Gastroesophageal sphincter (tissue), 4 donors: ENCODE measurements around the gene NRL. TPM values are rescaled to one million over a fixed set of nuclear protein-coding genes. Genes with fewer than 3 reads are reported as not detected.

Experiments used
- ATAC-seq: fragments of 150-250 bp; one replicate; pipeline ENCODE4 v1.9.1; 2016; ENCODE audit warnings: mild to moderate bottlenecking, moderate library complexity
- H3K27ac ChIP-seq, 4 donors: fragments of 200-600 bp; sonication (generic) in 3 of 4; 1 replicate in 3 of 4; 2 replicates in 1 of 4; pipeline ENCODE4 v1.5.1; 2016 to 2019
- H3K27me3 ChIP-seq: fragments of 200-600 bp; sonication (generic); one replicate; pipeline ENCODE4 v1.5.1; 2019
- H3K36me3 ChIP-seq, 2 donors: fragments of 200-600 bp; sonication (generic); one replicate each; pipeline ENCODE4 v1.5.1; 2019; ENCODE audit warnings: control low read depth in 1 of 2
- H3K4me1 ChIP-seq, 3 donors: fragments of 200-600 bp; sonication (generic); 1 replicate in 2 of 3; 2 replicates in 1 of 3; pipeline ENCODE4 v1.5.1; 2016 to 2019; ENCODE audit warnings: control low read depth in 2 of 3
- H3K4me3 ChIP-seq, 2 donors: fragments of 200-600 bp; sonication (generic); one replicate each; pipeline ENCODE4 v1.5.1; 2019; ENCODE audit warnings: mild to moderate bottlenecking in 1 of 2, moderate library complexity in 1 of 2
- H3K9me3 ChIP-seq, 3 donors: fragments of 200-600 bp; sonication (generic); one replicate each; pipeline ENCODE4 v1.5.1; 2017 to 2019; ENCODE audit warnings: control low read depth in 2 of 3
- EP300 ChIP-seq: sonication (generic); formaldehyde crosslinking; IDR thresholded peaks from one replicate; pipeline ENCODE4 v1.6.1; 2017; ENCODE audit warnings: antibody characterized with exemption, mild to moderate bottlenecking
- POLR2A ChIP-seq, 2 donors: fragments of 450-650 bp; IDR thresholded peaks; one replicate each; pipeline ENCODE4 v1.6.1; 2017; ENCODE audit warnings: antibody characterized with exemption in 2 of 2, mild to moderate bottlenecking in 2 of 2, moderate library complexity in 1 of 2
- POLR2AphosphoS5 ChIP-seq: sonication (generic); formaldehyde crosslinking; IDR thresholded peaks from one replicate; pipeline ENCODE4 v1.6.1; 2017; ENCODE audit warnings: antibody characterized with exemption
- WGBS, 2 donors: methylation state at CpG; one replicate each; pipeline ENCODE4 v1.1.5; 2018; ENCODE audit warnings: low coverage in 1 of 2; 5-methylcytosine and 5-hydroxymethylcytosine counted together
- total RNA-seq, 4 donors: library from RNA; depleted of rRNA; stranded (reverse); fragments of >200 nt; gene quantifications; one replicate each; pipeline ENCODE4 v1.1.0, GENCODE V29; 2016
- TF ChIP-seq, protein P1 (sequence below), 4 experiments: fragments of 200-600 bp in 2 of 4; fragments of 450-650 bp in 2 of 4; sonication (generic) in 1 of 4; IDR thresholded peaks; one replicate each; pipeline ENCODE4 v1.5.1; 2017 to 2019; ENCODE audit warnings: antibody characterized with exemption in 4 of 4, mild to moderate bottlenecking in 2 of 4, moderate library complexity in 2 of 4

NRL gene
- total RNA-seq, 4 donors from 2014 or later = 0.81 to 10.4 (median 5.0) TPM; not detected in 1

DNA sequence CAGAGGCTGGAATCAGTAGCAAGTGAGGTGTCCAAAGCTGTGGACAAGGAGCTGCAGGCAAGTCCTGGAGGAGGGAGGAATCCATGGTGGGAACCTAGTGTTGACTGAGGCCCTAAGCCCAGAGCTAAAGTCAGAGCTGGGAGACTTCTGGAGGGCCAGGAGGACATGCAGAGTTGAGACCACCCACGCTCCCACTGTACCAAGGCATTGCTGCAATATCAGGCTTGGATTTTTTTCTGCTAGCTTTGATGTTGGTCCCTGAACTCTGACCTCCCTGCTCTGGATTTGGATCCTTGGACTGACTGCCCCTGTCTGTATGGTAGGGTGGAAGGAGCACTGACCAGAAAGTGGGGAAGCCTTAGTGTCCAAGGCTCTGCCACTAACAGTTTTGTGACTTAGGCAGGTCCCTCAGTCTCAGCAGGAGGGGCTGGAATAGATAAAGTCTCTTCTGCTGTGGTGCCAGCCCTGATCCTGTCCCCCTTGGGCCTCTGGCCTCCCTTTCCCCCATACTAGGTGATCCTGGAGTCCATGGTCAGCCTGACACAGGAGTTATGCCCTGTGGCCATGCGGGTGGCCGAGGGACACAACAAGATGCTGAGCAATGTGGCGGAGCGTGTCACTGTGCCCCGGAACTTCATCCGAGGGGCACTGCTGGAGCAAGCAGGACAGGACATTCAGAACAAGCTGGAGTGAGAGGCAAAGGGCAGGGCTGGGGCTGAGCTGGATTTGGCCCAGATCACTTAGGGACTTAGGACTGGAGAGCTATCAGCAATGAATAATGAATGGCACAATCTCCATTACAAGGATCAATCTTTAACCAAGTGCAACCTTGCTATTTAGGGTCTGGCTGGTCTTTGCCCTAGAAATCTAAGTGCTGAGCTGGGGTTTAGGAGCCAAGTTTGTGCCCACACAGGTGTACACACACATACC lies 53.5 kb downstream of the NRL start:
- TF ChIP-seq POLR2A (IDR thresholded peaks at IDR 0.05) (no peak), EP300 (no peak), POLR2AphosphoS5 (no peak)
- TF ChIP-seq, protein P1, sequence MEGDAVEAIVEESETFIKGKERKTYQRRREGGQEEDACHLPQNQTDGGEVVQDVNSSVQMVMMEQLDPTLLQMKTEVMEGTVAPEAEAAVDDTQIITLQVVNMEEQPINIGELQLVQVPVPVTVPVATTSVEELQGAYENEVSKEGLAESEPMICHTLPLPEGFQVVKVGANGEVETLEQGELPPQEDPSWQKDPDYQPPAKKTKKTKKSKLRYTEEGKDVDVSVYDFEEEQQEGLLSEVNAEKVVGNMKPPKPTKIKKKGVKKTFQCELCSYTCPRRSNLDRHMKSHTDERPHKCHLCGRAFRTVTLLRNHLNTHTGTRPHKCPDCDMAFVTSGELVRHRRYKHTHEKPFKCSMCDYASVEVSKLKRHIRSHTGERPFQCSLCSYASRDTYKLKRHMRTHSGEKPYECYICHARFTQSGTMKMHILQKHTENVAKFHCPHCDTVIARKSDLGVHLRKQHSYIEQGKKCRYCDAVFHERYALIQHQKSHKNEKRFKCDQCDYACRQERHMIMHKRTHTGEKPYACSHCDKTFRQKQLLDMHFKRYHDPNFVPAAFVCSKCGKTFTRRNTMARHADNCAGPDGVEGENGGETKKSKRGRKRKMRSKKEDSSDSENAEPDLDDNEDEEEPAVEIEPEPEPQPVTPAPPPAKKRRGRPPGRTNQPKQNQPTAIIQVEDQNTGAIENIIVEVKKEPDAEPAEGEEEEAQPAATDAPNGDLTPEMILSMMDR (IDR thresholded peaks at IDR 0.05) = no peak
- 100% methylated on average over 1 of the region's 7 CpGs; no CpG with 5 or more reads in 1 of the 2 donors for WGBS, 2 donors
- no peak for ATAC-seq
- Histone ChIP-seq H3K27ac (no peak overlapping the region), H3K4me1 (peaks cover 0 to 7% (median 0%) of the 10 kb centered on the region in 3 donors), H3K4me3 (no peak overlapping the region), H3K36me3 (no peaks in the 10 kb centered on the region), H3K27me3 (peaks cover 18% of the 10 kb centered on the region), H3K9me3 (no peaks in the 10 kb centered on the region)

DNA sequence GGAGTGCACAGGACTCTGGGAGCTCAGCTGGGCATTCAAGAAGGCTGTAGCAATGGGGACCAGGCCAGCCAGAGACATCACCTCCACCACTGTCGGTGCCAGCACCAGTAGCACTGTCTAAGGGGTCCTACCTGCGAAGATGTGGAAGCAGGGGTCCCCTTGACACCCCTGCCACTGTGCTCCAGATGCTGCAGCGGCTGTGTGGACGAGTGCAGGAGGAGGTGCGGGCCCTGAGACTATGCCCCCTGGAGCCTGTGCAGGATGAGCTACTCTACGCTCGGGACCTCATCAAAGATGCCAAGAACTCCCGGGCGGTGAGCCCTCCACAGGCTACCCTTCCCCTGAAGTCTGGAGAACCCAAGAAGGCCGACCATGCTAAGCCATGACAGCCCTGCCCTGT lies 54.3 kb downstream of the NRL start:
- Histone ChIP-seq H3K9me3 (no peaks in the 10 kb centered on the region), H3K4me3 (no peak overlapping the region), H3K27ac (no peak overlapping the region), H3K27me3 (peaks cover 25% of the 10 kb centered on the region), H3K36me3 (no peaks in the 10 kb centered on the region), H3K4me1 (peaks cover 0 to 7% (median 0%) of the 10 kb centered on the region in 3 donors)
- 80 to 92% methylated on average over 1 to 2 of the region's 10 CpGs for WGBS, 2 donors
- ATAC-seq = no peak
- TF ChIP-seq, protein P1 (IDR thresholded peaks at IDR 0.05) = no peak
- no peak for TF ChIP-seq POLR2AphosphoS5
- no peak for TF ChIP-seq POLR2A (IDR thresholded peaks at IDR 0.05)
- TF ChIP-seq EP300 = no peak

DNA sequence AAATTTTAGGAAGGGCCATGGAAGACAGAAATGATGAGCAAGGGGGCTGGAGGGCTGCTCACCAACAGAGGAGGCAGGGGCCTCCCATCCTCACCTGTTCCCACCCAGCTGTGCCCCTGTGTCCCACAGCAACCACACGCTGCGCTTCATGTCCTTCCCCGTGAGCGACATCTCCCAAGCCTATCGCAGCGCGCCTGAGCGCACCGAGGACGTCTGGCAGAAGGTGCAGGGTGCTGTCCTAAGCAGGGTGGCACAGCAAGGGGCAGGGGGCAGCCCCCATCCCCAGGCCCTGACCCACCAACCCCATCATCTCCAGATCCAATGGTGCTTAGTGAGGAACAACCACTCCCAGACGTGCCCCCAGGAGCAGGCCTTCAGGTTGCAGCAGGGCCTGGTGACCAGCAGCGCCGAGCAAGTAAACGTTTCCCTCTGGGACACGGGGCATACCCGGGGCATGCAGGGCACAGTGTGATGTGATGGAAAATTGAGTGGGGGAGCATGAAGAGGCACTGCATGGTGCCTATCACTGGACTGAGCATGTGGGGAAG lies 54.8 kb downstream of the NRL start:
- no peak overlapping the region for H3K27ac ChIP-seq
- ATAC-seq = no peak
- H3K9me3 ChIP-seq = no peaks in the 10 kb centered on the region
- no peak overlapping the region for H3K4me3 ChIP-seq
- WGBS, 2 donors = no CpG with 5 or more reads among the region's 16 CpGs
- peaks cover 0 to 7% (median 0%) of the 10 kb centered on the region in 3 donors for H3K4me1 ChIP-seq
- no peaks in the 10 kb centered on the region for H3K36me3 ChIP-seq
- TF ChIP-seq POLR2AphosphoS5 (no peak), POLR2A (IDR thresholded peaks at IDR 0.05) (no peak), EP300 (no peak)
- TF ChIP-seq, protein P1 (IDR thresholded peaks at IDR 0.05) = no peak
- peaks cover 30% of the 10 kb centered on the region for H3K27me3 ChIP-seq

DNA sequence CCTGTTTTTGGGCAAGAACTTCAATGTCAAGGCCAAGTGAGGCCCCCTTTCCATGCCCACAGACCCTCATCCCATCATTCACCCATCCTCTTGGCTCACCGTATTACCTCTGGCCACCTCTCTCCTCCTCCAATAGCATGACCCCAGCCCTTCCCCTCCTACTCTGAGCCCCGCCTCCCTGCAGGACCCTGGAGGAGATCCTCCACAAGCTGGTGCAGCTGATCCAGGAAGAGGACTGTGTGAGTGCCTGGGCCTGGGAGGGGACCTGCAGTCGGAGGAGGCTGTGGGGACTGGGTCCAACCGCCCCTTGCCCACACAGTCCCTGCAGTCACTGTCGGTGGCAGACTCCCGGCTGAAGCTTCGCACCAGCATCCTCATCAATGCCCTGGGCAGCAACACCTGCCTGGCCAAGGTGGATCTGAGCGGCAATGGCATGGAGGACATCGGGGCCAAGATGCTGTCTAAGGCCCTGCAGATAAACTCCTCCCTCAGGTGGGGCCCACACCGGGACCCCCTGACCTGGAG lies 55.7 kb downstream of the NRL start:
- ATAC-seq = no peak
- Histone ChIP-seq H3K4me1 (peaks cover 0 to 7% (median 0%) of the 10 kb centered on the region in 3 donors), H3K4me3 (no peak overlapping the region), H3K36me3 (no peaks in the 10 kb centered on the region), H3K9me3 (no peaks in the 10 kb centered on the region), H3K27me3 (peaks cover 39% of the 10 kb centered on the region), H3K27ac (no peak overlapping the region)
- TF ChIP-seq POLR2AphosphoS5 = no peak
- no peak for TF ChIP-seq EP300
- TF ChIP-seq, protein P1 (IDR thresholded peaks at IDR 0.05) = no peak
- no peak for TF ChIP-seq POLR2A (IDR thresholded peaks at IDR 0.05)
- WGBS, 2 donors = 90 to 92% methylated on average over 2 to 3 of the region's 10 CpGs
